IMR-90 (cell line): ENCODE measurements around the gene PLPP4. TPM values are rescaled to one million over a fixed set of nuclear protein-coding genes. Genes with fewer than 3 reads are reported as not detected.

Experiments used
- ATAC-seq: fragments of 200-7000 bp; cut with Tn5 transposase; 2 replicates; pipeline ENCODE4 v1.9.1; 2020; ENCODE audit warnings: low read depth, mild to moderate bottlenecking, moderate library complexity
- BruUV-seq: library from RNA; stranded (reverse); fragments of 400-500 nt; replicated peaks from 2 replicates; lab custom pipeline; 2021; lab: Mats Ljungman, UMichigan
- CTCF ChIA-PET: fragments of 300-600 bp; formaldehyde crosslinking; extraction: SDS; loops from one replicate; lab custom pipeline; 2021; ENCODE audit warnings: antibody characterized with exemption; lab: Yijun Ruan, JAX
- POLR2A ChIA-PET: fragments of 300-600 bp; sonication (Branson Sonifier 250); formaldehyde crosslinking; loops from one replicate; lab custom pipeline; 2022; ENCODE audit warnings: antibody characterized with exemption; ENCODE audit not compliant: unreplicated experiment; lab: Charles Lee
- DNase-seq: peaks from one replicate; pipeline ENCODE4 v3.0.0; 2013
- H2AFZ ChIP-seq: replicated peaks from 2 replicates; pipeline ENCODE3; 2013; ENCODE audit warnings: low read length, mild to moderate bottlenecking; ENCODE audit not compliant: poor library complexity
- H2AK5ac ChIP-seq: 2 replicates; pipeline ENCODE4 v1.6.1; 2013; ENCODE audit warnings: low read depth, low read length, inconsistent platforms
- H2AK9ac ChIP-seq: replicated peaks from 2 replicates; pipeline ENCODE3; 2013; ENCODE audit warnings: mild to moderate bottlenecking, low read depth, low read length, moderate library complexity; ENCODE audit not compliant: poor library complexity
- H2BK120ac ChIP-seq: 2 replicates; pipeline ENCODE4 v1.6.1; 2013; ENCODE audit warnings: low read depth, low read length, inconsistent platforms
- H2BK15ac ChIP-seq: 3 replicates; pipeline ENCODE4 v1.6.1; 2013; ENCODE audit warnings: low read depth, low read length, inconsistent platforms
- H2BK20ac ChIP-seq: 2 replicates; pipeline ENCODE4 v1.6.1; 2013; ENCODE audit warnings: low read depth, mild to moderate bottlenecking, inconsistent platforms, low read length, moderate library complexity
- H2BK5ac ChIP-seq: 2 replicates; pipeline ENCODE4 v1.6.1; 2013; ENCODE audit warnings: mild to moderate bottlenecking, low read depth, low read length, inconsistent platforms; ENCODE audit not compliant: poor library complexity, severe bottlenecking
- H3K14ac ChIP-seq: replicated peaks from 2 replicates; pipeline ENCODE4 v1.6.1; 2013; ENCODE audit warnings: low read depth, low read length, inconsistent platforms
- H3K18ac ChIP-seq: 2 replicates; pipeline ENCODE4 v1.6.1; 2013; ENCODE audit warnings: low read depth, low read length, control low read depth
- H3K23ac ChIP-seq: 2 replicates; pipeline ENCODE4 v1.6.1; 2013; ENCODE audit warnings: low read depth, low read length, inconsistent platforms
- H3K27ac ChIP-seq: 2 replicates; pipeline ENCODE4 v1.5.1; 2013; ENCODE audit warnings: mild to moderate bottlenecking, control low read depth, low read length; ENCODE audit not compliant: insufficient read depth
- H3K27me3 ChIP-seq: 2 replicates; pipeline ENCODE4 v1.6.1; 2013; ENCODE audit warnings: low read length; ENCODE audit not compliant: control insufficient read depth, insufficient read depth
- H3K36me3 ChIP-seq: 2 replicates; pipeline ENCODE4 v1.6.1; 2013; ENCODE audit warnings: low read length, mixed read lengths; ENCODE audit not compliant: control insufficient read depth, insufficient read depth
- H3K4ac ChIP-seq: 2 replicates; pipeline ENCODE4 v1.6.1; 2013; ENCODE audit warnings: low read depth, low read length, inconsistent platforms
- H3K4me1 ChIP-seq: 2 replicates; pipeline ENCODE4 v1.6.1; 2013; ENCODE audit warnings: low read length, mixed read lengths; ENCODE audit not compliant: control insufficient read depth, insufficient read depth
- H3K4me2 ChIP-seq: 2 replicates; pipeline ENCODE4 v1.6.1; 2013; ENCODE audit warnings: low read depth, mild to moderate bottlenecking, control low read depth, low read length, moderate library complexity
- H3K4me3 ChIP-seq: 2 replicates; pipeline ENCODE4 v1.5.1; 2013; ENCODE audit warnings: low read depth, mild to moderate bottlenecking, control low read depth, low read length, moderate library complexity; ENCODE audit not compliant: insufficient read depth
- H3K56ac ChIP-seq: 2 replicates; pipeline ENCODE4 v1.6.1; 2013; ENCODE audit warnings: low read length, inconsistent platforms; ENCODE audit not compliant: insufficient read depth; ENCODE audit errors: extremely low read depth
- H3K79me1 ChIP-seq, 2 experiments: 2 replicates each; pipeline ENCODE4 v1.6.1; 2013; ENCODE audit warnings: low read length in 2 of 2, inconsistent platforms in 1 of 2, low read depth in 1 of 2
- H3K9ac ChIP-seq: 2 replicates; pipeline ENCODE4 v1.6.1; 2013; ENCODE audit warnings: low read depth, low read length, control low read depth
- H3K9me1 ChIP-seq: 2 replicates; pipeline ENCODE4 v1.6.1; 2013; ENCODE audit warnings: low read length, inconsistent platforms; ENCODE audit not compliant: insufficient read depth
- H3K9me3 ChIP-seq: 2 replicates; pipeline ENCODE4 v1.6.1; 2013; ENCODE audit warnings: low read length; ENCODE audit not compliant: control insufficient read depth, insufficient read depth
- H4K20me1 ChIP-seq: 2 replicates; pipeline ENCODE4 v1.6.1; 2013; ENCODE audit warnings: low read length, inconsistent platforms; ENCODE audit not compliant: insufficient read depth
- H4K5ac ChIP-seq: 2 replicates; pipeline ENCODE4 v1.6.1; 2013; ENCODE audit warnings: mild to moderate bottlenecking, low read depth, low read length, control low read depth
- H4K8ac ChIP-seq, 2 experiments: 2 replicates each; pipeline ENCODE4 v1.6.1; 2013; ENCODE audit warnings: low read depth in 2 of 2, low read length in 2 of 2, control low read depth in 1 of 2, inconsistent platforms in 1 of 2
- H4K91ac ChIP-seq: 2 replicates; pipeline ENCODE4 v1.6.1; 2013; ENCODE audit warnings: low read depth, low read length, inconsistent platforms; ENCODE audit not compliant: insufficient read depth
- BHLHE40 ChIP-seq: fragments of 150-350 bp; IDR thresholded peaks from 2 replicates; pipeline ENCODE4 v1.6.1; 2016; ENCODE audit warnings: mild to moderate bottlenecking, low read depth, low read length
- CEBPB ChIP-seq: IDR thresholded peaks from 2 replicates; pipeline ENCODE4 v1.6.1; 2012; ENCODE audit warnings: low read depth, low read length, improper control_type of control experiment
- CHD1 ChIP-seq: IDR thresholded peaks from 2 replicates; pipeline ENCODE4 v1.6.1; 2012; ENCODE audit warnings: low read depth, low read length, improper control_type of control experiment
- CTCF ChIP-seq: conservative IDR thresholded peaks from 2 replicates; pipeline ENCODE4 v1.5.1; 2012; ENCODE audit warnings: mild to moderate bottlenecking, low read depth, low read length, improper control_type of control experiment
- ELK1 ChIP-seq: fragments of 150-350 bp; IDR thresholded peaks from 2 replicates; pipeline ENCODE4 v1.6.1; 2016; ENCODE audit warnings: low read depth, mild to moderate bottlenecking, low read length, moderate library complexity, borderline replicate concordance
- FOS ChIP-seq: fragments of 150-350 bp; IDR thresholded peaks from 2 replicates; pipeline ENCODE4 v1.6.1; 2016; ENCODE audit warnings: low read depth, low read length
- MAFK ChIP-seq: IDR thresholded peaks from 2 replicates; pipeline ENCODE4 v1.6.1; 2012; ENCODE audit warnings: low read depth, low read length, improper control_type of control experiment
- MAZ ChIP-seq: IDR thresholded peaks from 2 replicates; pipeline ENCODE4 v1.6.1; 2012; ENCODE audit warnings: low read depth, mild to moderate bottlenecking, low read length, improper control_type of control experiment, moderate library complexity, borderline replicate concordance
- MXI1 ChIP-seq: IDR thresholded peaks from 2 replicates; pipeline ENCODE4 v1.6.1; 2012; ENCODE audit warnings: low read depth, mild to moderate bottlenecking, low read length, moderate library complexity, borderline replicate concordance
- NFE2L2 ChIP-seq: fragments of 150-350 bp; IDR thresholded peaks from 2 replicates; pipeline ENCODE4 v1.6.1; 2016; ENCODE audit warnings: low read depth, mild to moderate bottlenecking, low read length
- POLR2A ChIP-seq: IDR thresholded peaks from 2 replicates; pipeline ENCODE4 v1.6.1; 2012; ENCODE audit warnings: mild to moderate bottlenecking, low read depth, low read length
- RAD21 ChIP-seq: IDR thresholded peaks from 2 replicates; pipeline ENCODE4 v1.6.1; 2012; ENCODE audit warnings: low read length, improper control_type of control experiment
- RCOR1 ChIP-seq: IDR thresholded peaks from 2 replicates; pipeline ENCODE4 v1.6.1; 2012; ENCODE audit warnings: mild to moderate bottlenecking, low read length, improper control_type of control experiment; ENCODE audit not compliant: insufficient replicate concordance
- RFX5 ChIP-seq: IDR thresholded peaks from 2 replicates; pipeline ENCODE4 v1.8.0; 2012; ENCODE audit warnings: low read depth, mild to moderate bottlenecking, low read length, moderate library complexity
- SMC3 ChIP-seq: fragments of 150-350 bp; IDR thresholded peaks from 2 replicates; pipeline ENCODE4 v1.6.1; 2016; ENCODE audit warnings: low read depth, mild to moderate bottlenecking, antibody characterized with exemption, low read length, moderate library complexity
- USF2 ChIP-seq: fragments of 150-350 bp; IDR thresholded peaks from 2 replicates; pipeline ENCODE4 v1.6.1; 2017; ENCODE audit warnings: mild to moderate bottlenecking, antibody characterized with exemption, low read length, low read depth
- WGBS, 2 experiments: methylation state at CpG; one replicate each; pipeline versions ENCODE4 v1.1.5 to v1.1.7; 2013; ENCODE audit warnings: missing lambda C conversion rate in 2 of 2; ENCODE audit not compliant: insufficient read length in 1 of 2; ENCODE audit errors: extremely low coverage in 2 of 2; 5-methylcytosine and 5-hydroxymethylcytosine counted together
- dilution Hi-C: fragments of 300-500 bp; cut with HindIII; formaldehyde crosslinking; loops from one replicate; pipeline ENCODE4 v1.14.3; 2018; ENCODE audit warnings: low sequenced_read_pairs; ENCODE audit not compliant: unreplicated experiment
- in situ Hi-C: fragments of 300-500 bp; cut with MboI; formaldehyde crosslinking; loops from 3 replicates; pipeline ENCODE4 v1.14.3; 2019; ENCODE audit warnings: low sequenced_read_pairs, inconsistent platforms, mixed read lengths
- intact Hi-C: fragments of 100-400 bp; cut with micrococcal nuclease; formaldehyde crosslinking; loops from 2 replicates; pipeline ENCODE4 v1.10.0; 2022
- polyA plus RNA-seq, 3 experiments: library from polyadenylated mRNA; depleted of rRNA; stranded (reverse); fragments of >200 nt; gene quantifications; 2 replicates each; pipeline ENCODE4 v1.2.3, GENCODE V29; 2012; ENCODE audit warnings: low replicate concordance in 1 of 3
- total RNA-seq: library from RNA; depleted of rRNA; stranded (reverse); fragments of >200 nt; gene quantifications from 2 replicates; pipeline ENCODE4 v1.2.3, GENCODE V29; 2012

PLPP4 gene
- total and polyA plus RNA-seq, 2 of the 4 experiments (the other 2 are of a cell fraction), result 0.18 to 0.60 TPM

GRCh38 chr10:120613180-120613579, 156.2 kb downstream of the PLPP4 start:
- peaks cover 16% of the 10 kb centered on the region for H3K9me3 ChIP-seq
- H3K27ac ChIP-seq, result no peak overlapping the region
- WGBS, 2 experiments, result no CpG with 5 or more reads among the region's 3 CpGs
- no peak overlapping the region for H4K5ac ChIP-seq
- no peak overlapping the region for H2AFZ ChIP-seq
- H3K4me2 ChIP-seq, result no peak overlapping the region
- TF ChIP-seq POLR2A (no peak), RFX5 (no peak), USF2 (no peak), SMC3 (no peak), ELK1 (no peak), RCOR1 (no peak), NFE2L2 (no peak), CTCF (no peak), CEBPB (no peak), MAZ (no peak), FOS (no peak), MXI1 (no peak), BHLHE40 (no peak), RAD21 (no peak), CHD1 (no peak), MAFK (no peak)
- H3K9ac ChIP-seq, result no peak overlapping the region
- no peak overlapping the region for H3K56ac ChIP-seq
- H2AK9ac ChIP-seq, result no peak overlapping the region
- H2BK20ac ChIP-seq, result no peak overlapping the region
- no TSS peak for BruUV-seq
- H4K8ac ChIP-seq, result no peak overlapping the region
- no peak for DNase-seq
- H3K14ac ChIP-seq, result no peak overlapping the region
- no peaks in the 10 kb centered on the region for H3K9me1 ChIP-seq
- H3K23ac ChIP-seq, result no peak overlapping the region
- H2BK5ac ChIP-seq, result no peak overlapping the region
- no peaks in the 10 kb centered on the region for H3K36me3 ChIP-seq
- H3K4me3 ChIP-seq, result no peak overlapping the region
- POLR2A ChIA-PET, result no interaction called here
- no peak overlapping the region for H3K18ac ChIP-seq
- no peak overlapping the region for H2BK15ac ChIP-seq
- no peak overlapping the region for H2AK5ac ChIP-seq
- H2BK120ac ChIP-seq, result no peak overlapping the region
- H4K91ac ChIP-seq, result no peak overlapping the region
- no peak for ATAC-seq
- H3K4ac ChIP-seq, result no peak overlapping the region
- no peaks in the 10 kb centered on the region for H3K79me1 ChIP-seq
- no peaks in the 10 kb centered on the region for H3K4me1 ChIP-seq
- dilution Hi-C loops, result no loop called here
- intact Hi-C loops, result no loop called here
- CTCF ChIA-PET, result no interaction called here
- in situ Hi-C loops, result no loop called here
- H4K20me1 ChIP-seq, result no peaks in the 10 kb centered on the region
- H3K27me3 ChIP-seq, result no peaks in the 10 kb centered on the region
